Measurements from ENCODE around the gene ZC3H18.

DNA sequence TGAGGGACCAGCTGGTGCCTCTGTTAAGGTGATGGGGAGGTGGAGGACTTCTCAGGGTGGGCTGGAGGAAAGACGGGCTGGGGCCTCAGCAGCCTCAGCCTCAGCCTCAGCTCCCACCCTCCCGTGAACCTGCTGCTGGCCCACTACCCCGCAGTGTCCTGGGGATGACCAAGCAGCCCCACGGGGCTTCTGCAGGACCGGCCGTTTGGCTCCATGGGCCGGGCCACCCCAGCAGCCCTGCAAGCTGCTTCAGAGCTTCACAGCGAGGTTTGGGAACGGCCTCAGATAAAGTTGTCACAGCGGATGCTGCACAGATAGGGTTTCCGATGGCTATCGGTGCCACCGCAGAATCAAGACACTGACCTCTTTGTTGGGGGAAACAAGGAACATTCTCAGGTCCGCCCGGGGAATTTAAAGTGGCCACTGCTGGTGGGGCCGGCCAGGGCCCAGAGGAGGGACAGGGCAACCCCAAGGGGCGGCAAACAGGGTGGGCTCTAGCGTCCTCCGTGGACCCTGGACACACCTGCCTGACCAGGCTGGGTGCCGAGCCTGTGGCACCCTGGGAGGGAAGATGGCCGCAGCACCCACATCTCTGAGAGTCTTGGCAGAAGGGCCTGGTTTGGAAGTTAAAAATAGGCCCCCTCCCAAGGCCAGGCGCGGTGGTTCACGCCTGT, 47.8 kb upstream of the ZC3H18 start:
- no peak for TF ChIP-seq POLR2A (IDR thresholded peaks at IDR 0.05; ENCODE audit: extremely low read depth, insufficient read length)
- TF ChIP-seq, protein P1, sequence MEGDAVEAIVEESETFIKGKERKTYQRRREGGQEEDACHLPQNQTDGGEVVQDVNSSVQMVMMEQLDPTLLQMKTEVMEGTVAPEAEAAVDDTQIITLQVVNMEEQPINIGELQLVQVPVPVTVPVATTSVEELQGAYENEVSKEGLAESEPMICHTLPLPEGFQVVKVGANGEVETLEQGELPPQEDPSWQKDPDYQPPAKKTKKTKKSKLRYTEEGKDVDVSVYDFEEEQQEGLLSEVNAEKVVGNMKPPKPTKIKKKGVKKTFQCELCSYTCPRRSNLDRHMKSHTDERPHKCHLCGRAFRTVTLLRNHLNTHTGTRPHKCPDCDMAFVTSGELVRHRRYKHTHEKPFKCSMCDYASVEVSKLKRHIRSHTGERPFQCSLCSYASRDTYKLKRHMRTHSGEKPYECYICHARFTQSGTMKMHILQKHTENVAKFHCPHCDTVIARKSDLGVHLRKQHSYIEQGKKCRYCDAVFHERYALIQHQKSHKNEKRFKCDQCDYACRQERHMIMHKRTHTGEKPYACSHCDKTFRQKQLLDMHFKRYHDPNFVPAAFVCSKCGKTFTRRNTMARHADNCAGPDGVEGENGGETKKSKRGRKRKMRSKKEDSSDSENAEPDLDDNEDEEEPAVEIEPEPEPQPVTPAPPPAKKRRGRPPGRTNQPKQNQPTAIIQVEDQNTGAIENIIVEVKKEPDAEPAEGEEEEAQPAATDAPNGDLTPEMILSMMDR (IDR thresholded peaks at IDR 0.05; ENCODE audit: low read depth, low read length): no peak

All from NB4 (cell line).